GM21576 (cell line): Measurements from ENCODE around the gene RHD.
"Not testable (repeated sequence)": the region's sequence is repeated elsewhere in the genome, so short reads cannot be mapped to it uniquely, and the experiment has no call there.

Experiments
- ATAC-seq: cut with Tn5 transposase; IDR thresholded peaks from one replicate; pipeline ENCODE4 v1.9.1; 2021; ENCODE audit warnings: mild to moderate bottlenecking, moderate library complexity; ENCODE audit not compliant: unreplicated experiment

The RHD gene

DNA sequence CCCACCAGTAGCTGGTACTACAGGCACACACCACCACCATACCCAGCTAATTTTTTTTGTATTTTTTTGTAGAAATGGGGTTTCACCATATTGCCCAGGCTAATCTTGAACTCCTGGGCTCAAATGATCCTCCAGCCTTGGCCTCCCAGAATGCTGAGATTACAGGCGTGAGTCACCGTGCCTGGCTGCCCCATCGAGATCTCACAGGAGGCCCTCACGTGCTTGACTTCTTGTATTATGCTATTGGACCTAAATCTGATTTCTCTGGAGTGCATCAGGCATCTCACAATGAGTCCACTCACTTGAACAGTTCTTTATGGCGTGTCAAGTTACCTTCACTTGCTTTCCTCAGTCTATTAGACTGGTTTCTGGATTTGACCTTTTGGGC, 15.7 kb upstream of the RHD start:
- ATAC-seq: no peak

DNA sequence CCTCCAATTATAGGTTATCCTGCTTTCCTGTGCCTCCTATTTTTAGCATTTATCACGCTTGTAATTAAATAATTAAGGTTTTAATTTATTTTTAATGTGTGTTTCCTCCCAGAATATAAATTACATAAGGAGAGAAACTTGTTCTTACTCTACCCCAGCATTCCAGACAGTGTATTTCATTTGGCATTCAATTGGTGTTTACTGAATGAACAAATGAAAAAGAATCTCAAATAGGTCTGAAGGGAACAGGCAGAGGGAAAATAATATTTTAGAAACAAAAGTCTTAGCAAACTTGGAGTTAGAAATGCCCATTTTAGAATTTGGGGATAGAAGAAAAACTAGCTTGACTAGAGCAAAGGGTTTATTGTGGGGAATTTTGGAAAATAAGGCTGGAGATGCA, 15.1 kb upstream of the RHD start:
- ATAC-seq: no peak

GRCh38 chr1:25259813-25260212, 12.5 kb upstream of the RHD start:
- not testable (repeated sequence) for ATAC-seq

DNA sequence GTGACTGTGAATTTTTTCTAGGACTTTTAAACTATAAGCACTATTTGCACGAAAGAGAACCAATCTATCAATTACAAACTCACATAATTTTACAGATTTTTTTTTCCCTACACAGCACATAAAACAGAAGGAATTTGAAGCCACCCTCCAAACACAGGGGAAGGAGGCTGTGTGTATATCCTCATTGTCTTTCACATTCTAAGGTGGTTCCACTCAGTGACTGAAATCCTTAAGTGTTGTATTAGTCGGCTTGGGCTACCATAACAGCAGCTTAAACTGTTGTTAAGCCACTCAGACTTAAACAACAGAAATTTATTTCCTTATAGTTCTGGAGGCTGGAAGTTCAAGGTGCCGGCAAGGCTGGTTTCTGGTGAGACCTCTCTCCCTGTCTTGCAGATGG, 12.0 kb upstream of the RHD start:
- ATAC-seq: not testable (repeated sequence)

DNA sequence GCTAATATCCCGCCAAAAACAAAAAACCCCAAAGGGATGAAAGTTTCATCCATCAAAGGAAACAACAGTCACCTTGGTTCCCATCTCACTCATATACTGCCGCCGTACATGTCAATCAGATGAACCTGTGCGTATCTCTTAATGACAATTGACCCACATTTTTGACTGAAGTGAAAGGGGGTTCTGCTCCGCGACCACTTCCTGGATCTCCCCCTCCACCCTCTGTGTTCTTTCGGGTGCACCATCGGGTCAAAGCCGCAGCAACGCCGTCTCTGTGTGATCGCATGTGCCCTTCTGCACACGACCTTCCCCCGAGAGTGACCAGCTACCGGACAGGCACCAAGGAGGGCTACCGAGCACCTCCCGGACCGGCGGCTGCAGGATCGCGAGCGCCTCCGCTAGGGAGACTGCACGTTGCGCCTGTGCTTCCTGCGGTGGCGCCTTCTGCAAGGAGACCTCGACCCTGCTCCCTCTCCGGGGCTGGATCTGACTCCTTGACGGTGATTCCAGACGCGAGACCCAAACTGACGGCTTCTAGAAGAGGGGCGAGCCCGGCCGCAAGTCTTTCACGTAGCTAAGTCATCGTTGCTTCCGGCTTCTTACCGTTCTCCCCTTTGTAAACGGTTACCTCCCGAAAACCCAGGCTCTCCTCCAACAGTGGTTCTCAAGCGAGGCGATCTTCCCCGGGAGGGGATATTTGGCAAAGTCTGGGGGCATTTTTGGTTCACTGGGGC, 5.6 kb upstream of the RHD start:
- ATAC-seq: peak; percentile 38

GRCh38 chr1:25267288-25268142, 4.8 kb upstream of the RHD start:
- ATAC-seq: peak; percentile 58

DNA sequence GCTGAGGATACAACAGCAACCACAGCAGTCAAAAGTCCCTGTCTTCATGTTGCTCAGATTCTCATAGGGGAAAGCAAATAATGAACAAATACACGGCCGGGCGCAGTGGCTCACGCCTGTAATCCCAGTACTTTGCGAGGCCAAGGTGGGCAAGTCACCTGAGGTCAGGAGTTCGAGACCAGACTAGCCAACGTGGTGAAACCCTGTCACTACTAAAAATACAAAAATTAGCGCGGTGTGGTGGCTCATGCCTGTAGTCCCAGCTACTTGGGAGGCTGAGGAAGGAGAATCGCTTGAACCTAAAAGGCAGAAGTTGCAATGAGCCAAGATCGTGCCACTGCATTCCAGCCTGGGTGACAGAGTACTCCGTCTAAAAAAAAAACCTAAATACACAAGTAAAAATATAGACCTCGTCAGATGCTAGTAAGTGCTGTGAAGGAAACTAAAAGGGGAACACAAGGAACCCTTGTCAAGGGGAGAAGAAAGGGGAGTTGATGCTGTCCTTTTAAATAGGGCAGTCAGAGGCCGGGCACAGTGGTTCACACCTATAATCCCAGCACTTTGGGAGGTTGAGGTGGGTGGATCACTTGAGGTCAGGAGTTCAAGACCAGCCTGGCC, 4.1 kb upstream of the RHD start:
- not testable (repeated sequence) for ATAC-seq

GRCh38 chr1:25275648-25276047, 3.3 kb downstream of the RHD start:
- ATAC-seq: not testable (repeated sequence)

GRCh38 chr1:25277295-25277694, 5.0 kb downstream of the RHD start:
- ATAC-seq: not testable (repeated sequence)

DNA sequence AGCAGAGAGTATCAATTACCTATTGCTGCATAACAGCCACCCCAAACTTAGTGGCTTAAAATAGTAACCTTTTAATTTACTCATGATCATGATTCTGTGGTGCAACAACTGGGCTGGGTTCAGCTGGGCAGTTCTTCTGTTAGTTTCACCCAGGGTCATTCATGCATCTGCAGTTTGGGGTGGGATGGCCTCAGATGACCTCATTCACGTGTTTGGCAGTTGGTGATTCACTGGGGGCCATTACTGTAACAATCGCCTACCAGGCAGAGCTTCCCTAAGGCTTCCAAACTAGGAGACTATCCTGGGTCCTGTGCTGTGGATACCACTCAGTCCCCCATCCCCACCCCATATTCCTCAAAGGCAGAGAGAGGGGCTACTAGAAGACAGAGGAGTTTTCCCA, 6.0 kb downstream of the RHD start:
- ATAC-seq: not testable (repeated sequence)

GRCh38 chr1:25278790-25279189, 6.5 kb downstream of the RHD start:
- not testable (repeated sequence) for ATAC-seq

DNA sequence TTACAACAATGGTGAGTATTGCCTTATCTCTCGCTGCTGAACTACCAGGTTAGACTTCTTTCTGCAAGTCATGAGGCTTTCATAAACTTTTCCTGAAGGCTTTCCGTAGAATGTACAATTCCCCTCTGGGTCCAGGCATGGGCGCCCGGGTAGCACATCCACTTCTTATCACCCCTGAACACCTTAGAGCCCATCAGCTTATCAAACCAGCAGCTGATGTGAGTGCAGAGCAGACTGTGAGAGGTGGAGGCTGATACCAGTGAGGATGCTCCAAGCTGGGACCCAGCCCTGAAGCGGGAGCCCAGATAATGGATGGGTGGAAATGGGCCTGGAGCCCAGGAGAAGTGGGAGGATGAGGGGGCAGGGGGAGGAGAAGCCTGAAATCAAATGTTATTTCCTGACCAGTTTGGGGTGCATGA, 7.4 kb downstream of the RHD start:
- not testable (repeated sequence) for ATAC-seq

DNA sequence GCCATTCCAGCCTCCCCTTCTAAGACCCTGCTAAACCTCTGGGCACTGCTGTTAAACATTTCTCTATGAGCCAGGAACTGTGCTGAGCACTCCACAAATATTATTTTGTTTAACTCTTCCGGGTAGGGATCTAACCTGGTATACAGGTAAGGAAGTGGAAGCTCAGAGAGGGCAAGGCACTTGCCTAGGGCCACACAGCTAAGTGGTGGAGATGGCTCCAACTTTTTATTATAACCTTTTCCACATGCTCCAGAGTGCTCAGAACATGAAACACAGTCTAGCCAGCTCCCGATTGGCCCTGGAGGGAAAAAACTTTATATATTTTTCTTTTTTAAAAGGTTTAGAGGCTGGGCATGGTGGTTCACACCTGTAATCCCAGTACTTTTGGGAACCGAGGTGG, 13.6 kb downstream of the RHD start:
- ATAC-seq: not testable (repeated sequence)

- ATAC-seq: not testable (repeated sequence)
Measured at GRCh38 chr1:25287164-25287563, 14.9 kb downstream of the RHD start.

DNA sequence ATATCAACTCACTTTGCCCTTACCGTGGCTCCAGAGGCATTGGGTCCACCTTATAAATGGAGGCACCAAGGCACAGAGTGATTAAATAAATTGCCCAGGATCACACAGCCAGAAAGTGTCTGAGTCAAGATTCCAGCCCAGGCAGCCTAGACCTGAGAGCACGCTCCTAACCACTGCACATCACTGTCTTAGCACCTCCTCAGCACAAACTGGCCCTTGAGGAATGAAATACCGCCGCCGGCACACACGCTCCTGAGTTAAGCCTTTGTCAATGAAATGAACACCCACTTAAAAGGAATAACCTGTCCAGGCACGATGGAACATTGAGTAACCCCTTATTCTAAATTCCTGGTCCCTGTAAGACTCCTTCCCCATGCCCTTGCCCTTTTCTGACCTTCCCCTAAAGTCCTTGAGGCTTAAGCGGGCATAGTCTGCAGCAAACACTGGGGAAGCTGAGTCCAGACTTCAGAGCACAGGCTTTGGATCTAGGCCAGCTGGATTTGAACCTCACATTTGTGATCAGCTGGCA, 16.3 kb downstream of the RHD start:
- ATAC-seq: not testable (repeated sequence)

- ATAC-seq: not testable (repeated sequence)
Measured at GRCh38 chr1:25290043-25290442, 17.7 kb downstream of the RHD start.

- not testable (repeated sequence) for ATAC-seq
Measured at GRCh38 chr1:25293426-25293825, 21.1 kb downstream of the RHD start.

GRCh38 chr1:25294889-25295826, 22.8 kb downstream of the RHD start:
- not testable (repeated sequence) for ATAC-seq

- not testable (repeated sequence) for ATAC-seq
Measured at GRCh38 chr1:25296501-25296900, 24.2 kb downstream of the RHD start.

DNA sequence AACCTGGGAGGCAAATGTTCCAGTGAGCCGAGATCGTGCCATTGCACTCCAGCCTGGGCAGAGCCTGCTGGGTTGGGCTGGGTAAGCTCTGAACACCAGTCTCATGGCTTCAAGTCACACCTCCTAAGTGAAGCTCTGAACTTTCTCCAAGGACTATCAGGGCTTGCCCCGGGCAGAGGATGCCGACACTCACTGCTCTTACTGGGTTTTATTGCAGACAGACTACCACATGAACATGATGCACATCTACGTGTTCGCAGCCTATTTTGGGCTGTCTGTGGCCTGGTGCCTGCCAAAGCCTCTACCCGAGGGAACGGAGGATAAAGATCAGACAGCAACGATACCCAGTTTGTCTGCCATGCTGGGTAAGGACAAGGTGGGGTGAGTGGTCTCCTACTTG, 28.4 kb downstream of the RHD start:
- ATAC-seq: not testable (repeated sequence)
